Measurements from ENCODE around the gene SUPT4H1.
"Not testable (repeated sequence)": the region's sequence is repeated elsewhere in the genome, so short reads cannot be mapped to it uniquely, and the experiment has no call there.

The SUPT4H1 gene

DNA sequence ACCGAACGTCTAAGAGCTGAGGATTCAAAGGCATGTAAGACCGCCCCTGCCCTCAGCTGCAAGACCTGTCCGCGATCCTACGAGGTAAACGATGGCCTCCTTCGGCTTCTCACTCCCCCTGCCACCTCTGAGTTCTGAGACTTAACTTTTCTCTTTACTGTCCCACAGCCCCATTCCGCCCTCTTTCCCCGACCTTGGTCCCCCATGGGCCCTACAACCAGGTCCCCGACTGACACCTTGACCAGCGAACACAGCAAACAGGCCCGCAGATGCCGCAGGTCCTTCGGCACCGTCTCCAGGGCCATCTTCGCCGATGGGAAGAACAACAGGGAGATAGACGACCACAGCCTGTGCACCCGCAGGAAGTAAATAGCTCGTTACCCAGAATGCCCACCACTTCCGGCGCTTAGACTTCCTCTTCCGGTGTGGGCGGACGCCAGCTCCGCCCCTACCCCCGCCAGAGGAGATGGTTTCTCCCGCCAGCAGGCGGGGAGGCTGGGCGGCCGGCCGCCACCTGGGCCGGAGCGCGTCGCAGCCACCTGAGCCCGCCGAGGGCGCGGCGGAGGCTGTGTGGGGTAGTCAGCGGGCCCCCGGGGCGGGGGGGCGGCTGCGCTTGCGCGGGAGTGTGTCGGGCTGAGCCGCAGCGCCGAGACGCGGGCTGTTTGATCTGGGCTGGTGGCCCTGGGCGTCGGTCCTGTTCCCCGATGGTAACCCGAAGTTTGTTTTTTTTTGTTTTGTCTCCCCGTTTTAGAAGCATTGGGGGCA lies at the start of gene SUPT4H1:
Gene SUPT4H1 (minus strand): TSS at position 371 of the 765 bp plus-strand sequence. CDS start 66 bp downstream, at position 305.
- DNase-seq (ENCODE audit: low read depth in 1 of 2, low spot score in 1 of 2) = peak; percentile 84 to 86

DNA sequence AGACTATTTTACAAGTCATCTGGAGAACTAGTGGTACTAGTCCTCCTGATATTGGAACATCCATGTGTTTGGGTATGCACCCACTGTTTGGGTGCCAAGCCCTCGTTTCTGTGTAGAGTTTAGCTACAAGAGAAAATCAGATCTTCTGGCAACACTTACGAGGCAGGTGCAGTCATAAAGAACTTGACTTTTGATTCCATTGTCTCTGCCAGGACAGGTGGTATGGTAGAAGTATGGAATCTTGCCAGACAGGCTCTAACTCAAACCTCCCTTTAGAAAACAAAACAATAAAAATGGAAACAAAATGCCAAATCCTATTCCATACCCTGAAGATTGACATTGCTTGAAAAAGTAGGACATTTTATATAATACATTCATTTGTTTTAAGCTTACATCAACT lies 49.3 kb upstream of the SUPT4H1 start:
- no peak for DNase-seq (ENCODE audit: low read depth in 1 of 2, low spot score in 1 of 2)

GRCh38 chr17:58400826-58401225 lies 48.8 kb upstream of the SUPT4H1 start:
- DNase-seq (ENCODE audit: low read depth in 1 of 2, low spot score in 1 of 2) = no peak

DNA sequence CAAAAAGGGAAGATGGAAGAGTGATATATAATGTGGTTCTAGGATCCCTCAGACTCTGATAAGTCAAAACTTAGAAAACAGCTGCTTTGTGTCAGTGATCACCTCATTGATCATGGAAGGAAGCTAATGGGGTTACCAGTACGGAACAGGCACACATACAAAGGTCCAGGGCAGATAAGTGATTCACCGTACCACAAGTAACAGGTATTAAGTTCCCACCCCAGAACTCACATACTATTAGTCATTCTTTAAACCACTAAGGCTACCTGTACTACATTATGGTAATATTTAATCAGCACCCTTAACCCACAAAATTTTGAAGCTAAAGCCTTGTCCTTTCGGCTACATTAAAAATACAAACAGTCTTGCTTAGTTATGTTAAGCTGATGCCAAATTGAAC lies 48.0 kb upstream of the SUPT4H1 start:
- DNase-seq (ENCODE audit: low read depth in 1 of 2, low spot score in 1 of 2) = no peak

DNA sequence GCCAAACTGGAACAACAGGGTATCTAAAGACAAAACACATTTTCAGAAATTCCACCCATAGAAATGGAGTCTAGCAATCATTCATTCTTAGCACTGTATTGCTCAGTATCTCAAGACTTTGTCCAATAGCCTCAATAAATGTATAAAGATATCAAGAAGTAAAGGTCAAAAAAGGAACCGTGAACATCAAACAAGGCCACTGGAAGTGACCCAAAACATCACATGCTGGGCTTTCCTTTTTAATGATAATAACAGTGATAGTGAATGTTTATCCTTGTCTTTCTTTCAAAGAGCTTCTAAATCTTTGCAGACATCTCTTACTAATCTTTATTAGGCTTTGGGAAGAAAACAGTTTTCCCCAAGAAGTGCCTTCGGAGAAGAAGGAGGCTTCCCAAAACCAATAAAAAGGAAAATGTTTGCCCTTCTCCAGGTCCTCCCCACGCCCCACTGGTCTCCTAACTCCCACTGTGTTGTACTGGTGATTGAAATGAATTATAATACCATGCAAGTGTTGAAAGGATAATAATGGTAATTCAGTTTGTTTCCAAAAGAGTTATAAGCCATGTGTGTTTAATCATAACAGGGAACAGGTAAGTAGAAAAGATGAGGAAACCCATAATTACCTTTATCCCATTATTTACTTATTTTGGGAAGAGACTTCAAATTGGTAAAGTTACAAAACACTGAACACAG lies 46.7 kb upstream of the SUPT4H1 start:
- no peak for DNase-seq (ENCODE audit: low read depth in 1 of 2, low spot score in 1 of 2)

DNA sequence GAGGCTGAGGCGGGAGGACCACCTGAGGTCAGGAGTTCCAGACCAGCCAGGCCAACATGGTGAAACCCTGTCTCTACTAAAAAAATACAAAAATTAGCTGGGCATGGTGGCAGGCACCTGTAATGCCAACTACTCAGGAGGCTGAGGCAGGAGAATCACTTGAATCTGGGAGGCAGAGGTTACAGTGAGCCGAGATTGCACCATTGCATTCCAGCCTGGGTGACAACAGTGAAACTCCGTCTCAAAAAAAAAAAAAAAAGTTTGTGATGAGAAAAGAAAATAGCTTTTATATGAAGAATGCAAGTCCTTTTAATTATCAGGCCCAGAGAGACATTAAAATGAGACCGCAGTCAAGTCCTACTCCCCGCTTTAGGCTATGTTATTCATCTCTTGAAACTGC lies 45.4 kb upstream of the SUPT4H1 start:
- not testable (repeated sequence) for DNase-seq (ENCODE audit: low read depth in 1 of 2, low spot score in 1 of 2)

DNA sequence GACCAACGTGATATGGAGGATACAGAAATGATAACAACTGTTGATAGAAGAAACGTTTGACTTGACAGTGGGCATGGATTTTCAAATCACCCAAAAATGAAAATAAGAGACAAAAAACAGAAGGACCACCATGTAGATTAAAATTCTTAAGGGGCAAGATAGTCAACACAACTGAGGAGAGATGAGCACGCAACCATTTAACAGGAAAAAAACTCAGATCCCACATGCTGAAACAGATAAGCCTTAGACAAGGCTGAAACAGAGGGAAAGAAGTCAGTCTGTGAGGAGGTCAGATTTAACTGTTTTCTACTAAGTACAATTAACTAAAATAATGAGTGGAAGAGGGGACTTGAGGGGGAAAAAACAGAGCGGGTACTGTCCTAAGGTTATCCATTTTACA lies 44.2 kb upstream of the SUPT4H1 start:
- no peak for DNase-seq (ENCODE audit: low read depth in 1 of 2, low spot score in 1 of 2)

DNA sequence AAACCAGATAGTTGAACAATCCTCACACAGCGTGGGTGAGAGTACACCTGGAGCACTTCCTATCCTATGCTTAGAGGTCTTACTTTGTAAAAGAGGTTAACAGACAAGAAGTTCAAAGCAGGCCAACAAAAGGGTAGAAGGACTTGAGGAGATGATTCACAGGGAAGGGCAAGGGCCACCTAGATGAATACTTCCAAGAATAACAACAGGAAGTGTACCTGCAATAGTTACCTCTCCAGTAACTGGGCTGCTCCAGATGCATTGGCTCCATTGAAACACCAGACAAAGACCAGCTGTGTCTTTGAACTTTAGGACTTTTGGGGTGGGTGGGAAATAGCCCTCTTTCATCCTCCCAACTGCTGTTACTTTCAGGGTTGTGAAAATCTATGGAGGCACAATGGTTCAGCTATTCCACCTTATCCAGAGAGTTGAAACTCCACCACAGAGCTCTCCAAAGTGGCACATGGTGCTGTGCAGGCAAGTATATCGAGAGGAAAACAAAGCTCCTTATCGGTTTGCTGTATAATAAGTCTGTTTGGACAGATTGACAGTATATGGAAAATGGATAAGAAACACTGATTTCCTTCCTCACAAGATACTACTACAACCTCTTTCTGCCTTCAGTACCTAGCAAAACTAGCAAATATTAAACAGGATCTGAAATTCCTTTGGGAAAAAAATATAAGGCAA lies 42.7 kb upstream of the SUPT4H1 start:
- no peak for DNase-seq (ENCODE audit: low read depth in 1 of 2, low spot score in 1 of 2)

- DNase-seq (ENCODE audit: low read depth in 1 of 2, low spot score in 1 of 2) = no peak
Observed at GRCh38 chr17:58391302-58391984, 39.4 kb upstream of the SUPT4H1 start.

- no peak for DNase-seq (ENCODE audit: low read depth in 1 of 2, low spot score in 1 of 2)
Observed at GRCh38 chr17:58390884-58391283, 38.9 kb upstream of the SUPT4H1 start.

DNA sequence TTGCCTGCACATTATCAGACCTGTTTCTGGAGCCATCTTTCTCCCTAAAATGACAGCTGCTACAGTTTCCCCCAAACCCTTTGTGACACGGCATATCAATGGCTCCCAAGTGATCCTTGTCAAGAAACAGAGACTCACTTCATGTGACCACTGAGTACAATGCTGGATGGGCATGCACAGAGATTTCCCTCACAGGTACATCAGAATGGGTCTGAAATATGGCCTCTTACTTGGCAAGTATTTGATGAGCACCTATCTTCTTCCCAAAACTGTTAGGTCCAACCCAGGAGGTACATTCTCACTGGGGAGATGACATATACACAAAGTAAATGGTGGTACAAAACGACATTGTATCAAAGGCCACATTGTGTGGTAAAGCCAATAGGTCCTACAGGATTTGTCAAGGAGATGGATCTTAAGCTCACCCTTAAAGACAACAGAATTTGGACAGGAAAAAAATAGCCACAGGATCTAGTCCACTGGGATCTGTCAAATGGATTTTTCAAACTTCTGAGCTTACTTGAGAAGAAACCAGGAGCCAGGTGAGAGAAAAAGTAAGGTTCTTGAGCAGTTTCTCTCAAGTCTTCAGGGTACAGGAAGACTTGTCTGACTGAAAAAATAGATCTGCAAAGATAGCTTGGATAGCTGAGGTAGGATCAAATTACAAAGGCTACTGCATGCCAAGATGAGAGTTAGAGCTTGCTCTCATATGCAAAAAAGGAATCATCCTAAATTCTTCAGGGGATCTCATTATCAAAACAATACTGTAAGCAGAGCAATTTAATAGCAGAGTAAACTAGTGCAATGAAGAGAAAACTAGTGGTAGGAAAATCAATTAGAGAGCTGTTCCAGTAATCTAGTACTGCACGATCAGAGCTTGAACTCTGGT lies 36.5 kb upstream of the SUPT4H1 start:
- DNase-seq (ENCODE audit: low read depth in 1 of 2, low spot score in 1 of 2) = no peak

DNA sequence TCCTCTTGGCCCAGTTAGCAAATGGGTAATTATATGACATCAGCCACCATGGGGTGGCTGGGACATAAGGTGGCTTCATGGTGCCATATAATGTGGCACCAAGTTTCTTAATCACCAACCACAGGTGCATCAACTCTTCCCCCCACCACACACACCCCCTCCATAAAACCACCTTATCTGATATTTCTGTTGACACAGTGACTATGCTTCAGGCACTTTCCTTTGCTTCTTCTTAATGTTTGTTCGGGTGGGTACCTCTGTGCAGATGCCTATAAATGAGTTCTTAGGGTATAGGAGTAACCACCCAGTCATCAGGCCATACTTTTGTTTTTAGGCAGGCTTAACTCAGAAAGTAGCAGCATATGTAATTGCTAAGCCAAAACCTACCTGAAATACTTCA lies 35.8 kb upstream of the SUPT4H1 start:
- no peak for DNase-seq (ENCODE audit: low read depth in 1 of 2, low spot score in 1 of 2)

- no peak for DNase-seq (ENCODE audit: low read depth in 1 of 2, low spot score in 1 of 2)
Observed at GRCh38 chr17:58386708-58387107, 34.7 kb upstream of the SUPT4H1 start.

GRCh38 chr17:58385359-58385899 lies 33.4 kb upstream of the SUPT4H1 start:
- DNase-seq (ENCODE audit: low read depth in 1 of 2, low spot score in 1 of 2) = no peak

DNA sequence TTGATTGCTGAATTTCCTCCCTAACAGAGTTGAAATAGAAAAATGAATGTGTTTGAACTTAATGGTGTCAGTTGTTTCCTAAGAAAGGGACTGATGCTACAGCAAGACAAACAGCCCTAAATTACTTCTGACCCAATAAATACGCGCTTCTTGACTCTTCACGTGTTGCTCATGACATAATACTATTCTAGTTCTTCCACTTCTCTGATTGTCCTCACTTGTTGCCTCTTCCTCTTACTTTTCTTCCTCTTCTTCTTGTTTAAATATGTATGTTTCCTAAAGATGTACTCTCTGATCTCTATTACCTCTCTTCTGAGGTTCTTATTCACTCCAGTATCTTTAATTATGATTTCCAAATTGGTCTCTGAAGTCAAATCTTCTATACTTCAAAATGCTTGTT lies 32.9 kb upstream of the SUPT4H1 start:
- DNase-seq (ENCODE audit: low read depth in 1 of 2, low spot score in 1 of 2) = no peak

- DNase-seq (ENCODE audit: low read depth in 1 of 2, low spot score in 1 of 2) = no peak
Observed at GRCh38 chr17:58383892-58384462, 32.0 kb upstream of the SUPT4H1 start.

- no peak for DNase-seq (ENCODE audit: low read depth in 1 of 2, low spot score in 1 of 2)
Observed at GRCh38 chr17:58382872-58383242, 30.9 kb upstream of the SUPT4H1 start.

DNA sequence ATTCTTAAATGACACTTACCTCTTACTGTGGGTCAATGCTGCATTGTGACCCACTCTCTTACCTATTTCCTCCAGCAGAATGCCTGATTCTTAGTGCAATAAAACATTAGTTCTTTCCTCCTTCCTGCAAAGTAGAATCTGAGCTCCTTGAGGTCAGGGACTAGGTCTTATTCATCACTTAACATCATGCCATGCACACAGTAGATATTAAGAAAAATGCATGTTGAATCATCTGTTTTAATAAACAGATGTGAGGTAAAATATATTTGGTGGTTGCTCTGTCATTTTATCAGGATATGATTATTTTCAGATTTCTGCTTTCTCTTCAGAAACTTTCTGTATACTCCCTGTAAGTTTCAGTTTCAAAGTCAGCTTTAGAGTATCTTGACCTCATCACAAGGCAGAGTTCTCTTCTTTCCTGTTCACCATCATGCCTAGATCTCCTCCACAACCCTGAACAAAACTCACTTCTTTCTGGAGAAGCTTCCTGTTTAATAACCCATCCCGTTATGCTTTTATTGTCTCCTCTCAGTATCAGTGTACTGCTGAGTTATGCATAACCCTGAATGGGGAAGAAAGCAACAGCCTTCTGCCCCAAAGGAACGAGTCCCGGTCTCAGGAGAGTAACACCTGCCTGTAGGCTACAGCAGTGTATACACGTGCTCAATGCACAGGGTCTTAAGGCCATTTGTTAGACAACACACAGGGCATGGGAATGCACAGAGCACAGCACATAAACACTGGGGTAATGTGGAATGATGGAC lies 30.3 kb upstream of the SUPT4H1 start:
- no peak for DNase-seq (ENCODE audit: low read depth in 1 of 2, low spot score in 1 of 2)

All from activated CD4-positive, alpha-beta T cell treated with anti-CD3 and anti-CD28 coated beads, Interleukin-2, amount 50 U/mL, for 24 hours (primary cell).